Keratinocyte (primary cell): ENCODE data around the gene LRRC46. TPM values are rescaled to one million over a fixed set of nuclear protein-coding genes. Genes with fewer than 3 reads are reported as not detected.

Experiments
- DNase-seq: peaks from one replicate; pipeline ENCODE4 v3.0.0-alpha.2; 2011; ENCODE audit warnings: low read depth, missing footprints, low spot score
- FAIRE-seq: peaks from 2 replicates; lab custom pipeline; 2011; peaks lifted over from hg19 to GRCh38; lab: Jason Lieb, UNC
- H2AFZ ChIP-seq: 2 replicates; pipeline ENCODE4 v1.6.0; 2012; ENCODE audit warnings: low read length, control low read depth, inconsistent platforms; ENCODE audit not compliant: control insufficient read depth
- H3K27ac ChIP-seq: 2 replicates; pipeline ENCODE4 v1.5.1; 2011; ENCODE audit warnings: low read length; ENCODE audit not compliant: control insufficient read depth, insufficient read depth
- H3K27me3 ChIP-seq: 3 replicates; pipeline ENCODE4 v1.6.0; 2011; ENCODE audit warnings: low read length; ENCODE audit not compliant: control insufficient read depth, insufficient read depth; ENCODE audit errors: extremely low read depth
- H3K36me3 ChIP-seq, 2 experiments: 2 replicates in 1 of 2; 3 replicates in 1 of 2; pipeline ENCODE4 v1.5.1; 2011; ENCODE audit warnings: low read length in 2 of 2, mild to moderate bottlenecking in 1 of 2; ENCODE audit not compliant: control insufficient read depth in 2 of 2, insufficient read depth in 2 of 2; ENCODE audit errors: extremely low read depth in 1 of 2
- H3K4me1 ChIP-seq: 3 replicates; pipeline ENCODE4 v1.5.1; 2011; ENCODE audit warnings: low read length; ENCODE audit not compliant: control insufficient read depth, insufficient read depth; ENCODE audit errors: extremely low read depth
- H3K4me2 ChIP-seq: 3 replicates; pipeline ENCODE4 v1.6.0; 2011; ENCODE audit warnings: low read depth, low read length; ENCODE audit not compliant: control insufficient read depth, insufficient read depth; ENCODE audit errors: extremely low read depth
- H3K4me3 ChIP-seq, 3 experiments: fragments of 200-600 bp in 1 of 3; sonication (generic) in 1 of 3; 2 replicates in 2 of 3; 3 replicates in 1 of 3; pipeline ENCODE4 v1.5.1; 2011 to 2016; ENCODE audit warnings: low read length in 3 of 3, mild to moderate bottlenecking in 3 of 3, control low read depth in 2 of 3, inconsistent platforms in 1 of 3, low read depth in 1 of 3, mixed read lengths in 1 of 3, mixed run types in 1 of 3, moderate library complexity in 1 of 3; ENCODE audit not compliant: control insufficient read depth in 2 of 3, insufficient read depth in 2 of 3; ENCODE audit errors: extremely low read depth in 1 of 3
- H3K79me2 ChIP-seq: 2 replicates; pipeline ENCODE4 v1.6.0; 2012; ENCODE audit warnings: low read length; ENCODE audit not compliant: control insufficient read depth, insufficient read depth
- H3K9ac ChIP-seq: 3 replicates; pipeline ENCODE4 v1.6.0; 2011; ENCODE audit warnings: low read length; ENCODE audit not compliant: control insufficient read depth, insufficient read depth; ENCODE audit errors: extremely low read depth
- H3K9me1 ChIP-seq: 3 replicates; pipeline ENCODE4 v1.6.0; 2011; ENCODE audit warnings: low read length; ENCODE audit not compliant: control insufficient read depth, insufficient read depth; ENCODE audit errors: extremely low read depth
- H3K9me3 ChIP-seq: 2 replicates; pipeline ENCODE4 v1.5.1; 2012; ENCODE audit warnings: low read depth, low read length; ENCODE audit not compliant: control insufficient read depth
- H4K20me1 ChIP-seq: 3 replicates; pipeline ENCODE4 v1.6.0; 2011; ENCODE audit warnings: low read length; ENCODE audit not compliant: control insufficient read depth, insufficient read depth; ENCODE audit errors: extremely low read depth
- EZH2 ChIP-seq: IDR thresholded peaks from one replicate; pipeline ENCODE4 v1.6.1; 2012; ENCODE audit warnings: inconsistent platforms, mild to moderate bottlenecking, low read length, moderate library complexity
- dilution Hi-C: fragments of 300-500 bp; cut with MboI; formaldehyde crosslinking; loops from one replicate; pipeline ENCODE4 v1.7.0; 2020; ENCODE audit warnings: low sequenced_read_pairs; ENCODE audit not compliant: extremely low pct_ligation_motif_present
- polyA plus RNA-seq, 5 experiments: library from polyadenylated mRNA; depleted of rRNA in 3 of 5; stranded (reverse) in 3 of 5; stranded (forward) in 1 of 5; unstranded in 1 of 5; fragments of >200 nt; gene quantifications; 1 replicate in 1 of 5; 2 replicates in 3 of 5; 3 replicates in 1 of 5; pipeline versions ENCODE4 v1.2.1 to v1.2.3, GENCODE V29; 2011 to 2012; ENCODE audit warnings: missing spikeins in 2 of 5, low read depth in 1 of 5, low replicate concordance in 1 of 5
- TF ChIP-seq, protein P1 (sequence below), 3 experiments: IDR thresholded peaks in 1 of 3; conservative IDR thresholded peaks in 1 of 3; optimal IDR thresholded peaks in 1 of 3; 2 replicates in 2 of 3; 3 replicates in 1 of 3; pipeline versions ENCODE3 to v1.5.1; 2011; ENCODE audit warnings: low read length in 3 of 3, mild to moderate bottlenecking in 3 of 3, moderate library complexity in 2 of 3, control low read depth in 1 of 3, inconsistent platforms in 1 of 3; ENCODE audit not compliant: insufficient read depth in 2 of 3; ENCODE audit errors: extremely low read depth in 1 of 3

LRRC46 gene
- polyA plus RNA-seq, 1 donor (not counting 4 experiments of a cell fraction or from before 2014, with no cell fraction given), result 0.43 TPM

DNA sequence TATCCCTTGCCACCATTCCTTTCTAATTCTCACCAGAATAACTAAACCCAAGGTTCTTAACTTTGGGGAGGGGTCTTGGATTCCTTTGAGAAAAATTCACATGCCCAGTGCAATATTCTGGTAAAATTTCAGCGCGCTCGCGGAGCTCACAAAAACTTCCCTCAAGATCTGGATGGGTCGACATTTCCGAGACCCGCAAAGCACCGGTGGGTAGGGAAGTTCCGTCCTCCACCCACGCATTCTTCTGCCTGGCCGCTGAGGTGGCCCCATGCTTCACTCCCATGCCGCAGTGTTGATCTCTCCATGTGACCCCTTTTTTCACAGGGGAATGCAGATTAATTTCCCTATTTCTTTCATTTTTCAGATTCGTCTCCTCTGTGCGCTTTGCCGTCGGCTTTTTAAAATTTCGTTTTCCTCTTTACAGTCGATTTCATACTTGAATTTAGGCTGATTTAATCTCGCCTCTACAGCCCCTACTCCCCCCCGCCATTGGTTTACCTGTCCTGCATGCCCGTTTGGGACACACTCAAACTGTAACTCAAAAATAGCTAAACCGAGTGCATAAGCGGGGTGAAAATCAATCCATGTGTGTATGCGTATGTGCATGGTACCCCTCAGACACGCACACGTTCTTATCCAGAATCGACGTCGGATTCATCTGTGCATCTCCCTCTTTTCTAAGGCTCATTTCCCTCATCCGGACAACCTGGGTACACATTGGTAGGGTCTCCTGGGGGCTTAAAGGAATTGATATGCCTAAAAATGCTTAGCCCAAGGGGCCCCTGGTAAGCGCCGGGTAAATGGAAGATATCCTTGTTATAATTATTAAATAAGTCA, 20.9 kb downstream of the LRRC46 start:
- H4K20me1 ChIP-seq, result no peaks in the 10 kb centered on the region
- peaks cover 24% of the 10 kb centered on the region for H3K4me1 ChIP-seq
- dilution Hi-C loops, result no loop called here
- DNase-seq (no peak), FAIRE-seq (no peak)
- H3K79me2 ChIP-seq, result peaks cover 2% of the 10 kb centered on the region
- H3K9me1 ChIP-seq, result no peaks in the 10 kb centered on the region
- TF ChIP-seq, protein P1, sequence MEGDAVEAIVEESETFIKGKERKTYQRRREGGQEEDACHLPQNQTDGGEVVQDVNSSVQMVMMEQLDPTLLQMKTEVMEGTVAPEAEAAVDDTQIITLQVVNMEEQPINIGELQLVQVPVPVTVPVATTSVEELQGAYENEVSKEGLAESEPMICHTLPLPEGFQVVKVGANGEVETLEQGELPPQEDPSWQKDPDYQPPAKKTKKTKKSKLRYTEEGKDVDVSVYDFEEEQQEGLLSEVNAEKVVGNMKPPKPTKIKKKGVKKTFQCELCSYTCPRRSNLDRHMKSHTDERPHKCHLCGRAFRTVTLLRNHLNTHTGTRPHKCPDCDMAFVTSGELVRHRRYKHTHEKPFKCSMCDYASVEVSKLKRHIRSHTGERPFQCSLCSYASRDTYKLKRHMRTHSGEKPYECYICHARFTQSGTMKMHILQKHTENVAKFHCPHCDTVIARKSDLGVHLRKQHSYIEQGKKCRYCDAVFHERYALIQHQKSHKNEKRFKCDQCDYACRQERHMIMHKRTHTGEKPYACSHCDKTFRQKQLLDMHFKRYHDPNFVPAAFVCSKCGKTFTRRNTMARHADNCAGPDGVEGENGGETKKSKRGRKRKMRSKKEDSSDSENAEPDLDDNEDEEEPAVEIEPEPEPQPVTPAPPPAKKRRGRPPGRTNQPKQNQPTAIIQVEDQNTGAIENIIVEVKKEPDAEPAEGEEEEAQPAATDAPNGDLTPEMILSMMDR (optimal IDR thresholded peaks at IDR 0.05 in 1 of 3, IDR thresholded peaks at IDR 0.05 in 1 of 3, conservative IDR thresholded peaks at IDR 0.05 in 1 of 3; ENCODE audit: extremely low read depth in 1 of 3, insufficient read depth in 2 of 3, low read length in 3 of 3), result no peak
- TF ChIP-seq EZH2, result peak; percentile 72
- H3K27ac ChIP-seq, result no peak overlapping the region
- peaks cover 46% of the 10 kb centered on the region for H3K27me3 ChIP-seq
- H2AFZ ChIP-seq, result no peak overlapping the region
- H3K4me3 ChIP-seq, result no peak overlapping the region
- no peaks in the 10 kb centered on the region for H3K36me3 ChIP-seq
- H3K9ac ChIP-seq, result no peak overlapping the region
- peak overlapping the region; percentile 58 for H3K4me2 ChIP-seq
- H3K9me3 ChIP-seq, result no peaks in the 10 kb centered on the region

DNA sequence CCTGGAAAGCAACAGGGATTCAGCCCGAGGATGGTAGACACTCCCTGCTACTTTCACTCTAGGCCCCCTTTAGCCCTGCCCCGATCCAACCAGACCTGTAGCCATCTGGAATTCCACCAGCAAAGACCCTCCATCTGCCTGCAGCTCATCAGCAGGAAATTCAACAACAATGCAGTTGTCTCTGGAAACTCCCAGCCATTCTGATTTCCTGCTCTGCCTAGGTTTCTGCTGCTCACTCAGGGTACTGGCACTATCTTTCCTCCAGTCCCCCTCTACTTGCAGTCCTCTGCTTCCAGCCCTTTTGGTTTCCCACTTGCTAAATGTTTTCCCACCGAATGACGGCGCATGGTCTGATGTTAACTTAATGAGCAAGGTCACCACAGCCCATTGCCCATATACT, 22.1 kb downstream of the LRRC46 start:
- H4K20me1 ChIP-seq, result no peaks in the 10 kb centered on the region

More for the DNA sequence above, 22.1 kb downstream of the LRRC46 start:
- TF ChIP-seq, protein P1 (optimal IDR thresholded peaks at IDR 0.05 in 1 of 3, IDR thresholded peaks at IDR 0.05 in 1 of 3, conservative IDR thresholded peaks at IDR 0.05 in 1 of 3; ENCODE audit: extremely low read depth in 1 of 3, insufficient read depth in 2 of 3, low read length in 3 of 3), result no peak
- TF ChIP-seq EZH2, result no peak
- Histone ChIP-seq H3K27me3 (peaks cover 46% of the 10 kb centered on the region), H3K9me1 (no peaks in the 10 kb centered on the region), H3K4me2 (no peak overlapping the region), H3K9me3 (no peaks in the 10 kb centered on the region), H3K9ac (no peak overlapping the region), H3K36me3 (no peaks in the 10 kb centered on the region), H3K79me2 (peaks cover under 1% of the 10 kb centered on the region), H3K4me3 (no peak overlapping the region), H2AFZ (no peak overlapping the region), H3K4me1 (peaks cover 23% of the 10 kb centered on the region), H3K27ac (no peak overlapping the region)
- FAIRE-seq (no peak), DNase-seq (no peak)
- dilution Hi-C loops, result no loop called here
